ENCODE measurements around the gene TRERF1. TPM values are rescaled to one million over a fixed set of nuclear protein-coding genes. Genes with fewer than 3 reads are reported as not detected.

TRERF1 gene
- total RNA-seq, 6 donors from 2014 or later = 2.0 to 7.3 (median 5.4) TPM

DNA sequence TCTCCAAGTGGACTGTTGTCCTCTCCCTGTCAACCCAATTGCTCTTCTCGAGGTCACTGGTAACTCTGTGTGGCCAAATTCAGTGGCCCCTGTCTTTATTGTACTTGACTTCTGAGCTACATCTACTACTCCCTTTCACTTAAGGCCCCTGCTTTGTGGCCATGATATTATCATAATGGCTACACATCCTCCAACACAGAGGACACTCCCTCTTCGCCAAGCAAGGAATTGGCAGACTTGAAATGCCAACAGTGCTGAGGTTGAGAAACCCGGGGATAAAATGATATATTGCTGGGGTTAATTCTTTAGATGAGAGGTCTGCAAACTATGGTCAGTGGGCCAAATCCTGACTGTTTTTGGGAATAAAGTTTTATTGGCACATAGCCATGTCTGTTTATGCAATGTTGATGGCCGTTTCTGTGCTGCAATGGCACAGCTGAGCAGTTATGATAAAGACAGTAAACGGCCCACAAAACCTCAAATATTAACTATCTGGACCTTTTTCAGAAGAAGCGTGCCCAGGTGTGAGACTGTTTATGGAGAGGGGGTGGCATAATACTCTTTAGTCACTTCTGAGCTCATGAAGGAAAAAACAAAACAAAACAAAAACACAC, 222.1 kb downstream of the TRERF1 start:
- Histone ChIP-seq H3K4me3 (no peak overlapping the region), H3K27ac (no peak overlapping the region), H3K27me3 (no peaks in the 10 kb centered on the region), H3K9me3 (no peaks in the 10 kb centered on the region), H3K4me1 (peaks cover 0 to 6% (median 0%) of the 10 kb centered on the region in 4 donors), H3K36me3 (peaks cover 0 to 9% (median 2%) of the 10 kb centered on the region in 4 donors)
- ATAC-seq (ENCODE audit: low FRiP score in 2 of 2) (no peak), DNase-seq (no peak)
- WGBS, 2 donors = 63 to 69% methylated on average over 6 of the region's 6 CpGs
- no peak for TF ChIP-seq POLR2A (IDR thresholded peaks at IDR 0.05)
- TF ChIP-seq, protein P1, sequence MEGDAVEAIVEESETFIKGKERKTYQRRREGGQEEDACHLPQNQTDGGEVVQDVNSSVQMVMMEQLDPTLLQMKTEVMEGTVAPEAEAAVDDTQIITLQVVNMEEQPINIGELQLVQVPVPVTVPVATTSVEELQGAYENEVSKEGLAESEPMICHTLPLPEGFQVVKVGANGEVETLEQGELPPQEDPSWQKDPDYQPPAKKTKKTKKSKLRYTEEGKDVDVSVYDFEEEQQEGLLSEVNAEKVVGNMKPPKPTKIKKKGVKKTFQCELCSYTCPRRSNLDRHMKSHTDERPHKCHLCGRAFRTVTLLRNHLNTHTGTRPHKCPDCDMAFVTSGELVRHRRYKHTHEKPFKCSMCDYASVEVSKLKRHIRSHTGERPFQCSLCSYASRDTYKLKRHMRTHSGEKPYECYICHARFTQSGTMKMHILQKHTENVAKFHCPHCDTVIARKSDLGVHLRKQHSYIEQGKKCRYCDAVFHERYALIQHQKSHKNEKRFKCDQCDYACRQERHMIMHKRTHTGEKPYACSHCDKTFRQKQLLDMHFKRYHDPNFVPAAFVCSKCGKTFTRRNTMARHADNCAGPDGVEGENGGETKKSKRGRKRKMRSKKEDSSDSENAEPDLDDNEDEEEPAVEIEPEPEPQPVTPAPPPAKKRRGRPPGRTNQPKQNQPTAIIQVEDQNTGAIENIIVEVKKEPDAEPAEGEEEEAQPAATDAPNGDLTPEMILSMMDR (IDR thresholded peaks at IDR 0.05) = no peak

DNA sequence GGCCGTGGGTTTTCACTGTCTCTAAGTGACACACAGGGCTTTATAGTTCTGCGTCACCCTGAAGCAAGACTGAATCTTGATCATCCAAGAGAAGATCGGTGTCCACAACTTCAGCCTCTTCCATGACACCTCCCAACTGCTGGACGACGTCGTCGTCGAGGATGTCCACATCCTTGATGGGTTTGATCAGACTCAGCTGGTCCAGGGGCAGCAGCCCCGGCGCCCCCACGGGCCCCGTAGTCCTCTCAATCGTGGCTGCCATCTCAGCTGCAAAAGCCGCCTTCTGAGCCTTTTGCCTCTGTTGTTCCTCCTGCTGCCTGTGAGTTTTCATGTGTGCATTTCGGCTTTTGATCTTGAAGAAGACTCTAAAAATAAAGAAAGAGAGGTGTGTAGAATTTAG, 223.4 kb downstream of the TRERF1 start:
- ATAC-seq (ENCODE audit: low FRiP score in 2 of 2) = no peak
- peak in 1 of 2 donors; percentile 72 for DNase-seq

DNA sequence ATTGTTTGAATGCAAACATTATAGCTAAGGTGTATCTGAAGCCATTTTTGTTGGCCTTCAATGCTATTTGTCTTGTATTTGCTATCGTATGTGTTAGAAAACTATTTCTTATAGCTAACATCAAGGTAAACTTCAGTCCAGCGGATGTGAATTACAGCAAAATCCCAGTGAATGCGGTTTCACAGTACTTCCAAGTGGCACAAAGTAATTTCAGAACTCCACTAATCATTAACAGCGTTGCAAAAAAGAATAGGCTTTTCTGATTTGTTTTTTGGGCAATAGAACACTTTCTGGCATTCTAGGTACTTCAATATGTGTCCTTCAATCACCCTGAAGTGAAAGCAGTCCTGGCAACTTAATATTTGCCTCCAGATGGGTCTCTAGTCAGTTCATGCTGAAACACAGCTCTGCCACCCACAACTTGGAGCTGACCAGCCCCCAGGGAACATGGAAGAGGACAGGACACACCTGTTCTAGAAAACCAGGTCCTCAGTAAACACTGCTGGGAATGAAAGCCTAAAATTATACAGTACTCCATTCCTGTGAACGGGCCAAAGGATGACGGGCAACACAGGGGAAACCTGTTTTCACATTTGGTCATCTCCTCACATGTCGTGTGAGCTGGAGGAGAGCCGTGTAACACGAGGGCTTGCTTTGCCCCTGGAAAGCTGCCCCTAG, 224.4 kb downstream of the TRERF1 start:
- TF ChIP-seq EP300 (IDR thresholded peaks at IDR 0.05) = peak in 1 of 4 donors; percentile 47
- TF ChIP-seq, protein P1 (IDR thresholded peaks at IDR 0.05) = no peak
- peak in 1 of 2 donors; percentile 6 for TF ChIP-seq POLR2AphosphoS5 (IDR thresholded peaks at IDR 0.05)
- peaks cover 0 to 9% (median 2%) of the 10 kb centered on the region in 4 donors for H3K36me3 ChIP-seq
- H3K27me3 ChIP-seq = no peaks in the 10 kb centered on the region
- H3K4me1 ChIP-seq = peaks cover 0 to 6% (median 0%) of the 10 kb centered on the region in 4 donors
- DNase-seq (peak in 1 of 2 donors; percentile 46), ATAC-seq (ENCODE audit: low FRiP score in 2 of 2) (peak; percentile 14 to 80)
- H3K4me3 ChIP-seq = no peak overlapping the region
- 74 to 76% methylated on average over 9 of the region's 9 CpGs for WGBS, 2 donors
- H3K9me3 ChIP-seq = no peaks in the 10 kb centered on the region
- peak overlapping the region in 3 of 4 donors; percentile 2 to 56 (median 3) for H3K27ac ChIP-seq

More for the DNA sequence above, 223.4 kb downstream of the TRERF1 start:
- H3K9me3 ChIP-seq = no peaks in the 10 kb centered on the region
- 89 to 91% methylated on average over 15 of the region's 15 CpGs for WGBS, 2 donors
- H3K36me3 ChIP-seq = peaks cover 0 to 9% (median 2%) of the 10 kb centered on the region in 4 donors
- H3K4me3 ChIP-seq = no peak overlapping the region
- H3K27me3 ChIP-seq = no peaks in the 10 kb centered on the region
- H3K27ac ChIP-seq = no peak overlapping the region
- H3K4me1 ChIP-seq = peaks cover 0 to 6% (median 0%) of the 10 kb centered on the region in 4 donors
- TF ChIP-seq POLR2AphosphoS5 (IDR thresholded peaks at IDR 0.05) (no peak), POLR2A (IDR thresholded peaks at IDR 0.05) (no peak), EP300 (IDR thresholded peaks at IDR 0.05) (no peak)
- TF ChIP-seq, protein P1 (IDR thresholded peaks at IDR 0.05) = no peak

DNA sequence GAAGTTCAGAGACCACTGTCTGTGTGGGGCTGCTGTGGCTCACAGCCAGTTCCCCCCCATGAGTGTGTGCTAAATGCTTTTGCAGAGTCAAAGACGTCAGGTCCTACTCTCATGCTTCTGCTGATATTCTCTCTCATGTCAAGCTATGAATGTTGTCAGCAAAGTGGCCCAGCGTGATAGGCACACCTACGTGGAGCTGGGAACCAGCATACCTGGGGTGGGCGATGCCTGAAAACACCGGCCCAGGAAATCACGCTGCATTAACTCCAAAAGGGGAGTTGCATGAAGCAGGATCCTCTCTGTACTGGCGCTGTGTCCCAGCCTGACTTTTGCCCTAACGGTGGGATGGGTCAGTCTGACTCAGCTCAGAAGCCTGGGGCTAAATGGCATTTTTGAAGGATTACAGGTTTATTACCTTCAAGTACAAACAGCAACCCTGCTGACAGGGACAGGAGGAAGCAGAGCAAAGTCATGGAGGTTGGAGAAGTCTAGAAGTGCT, 225.0 kb downstream of the TRERF1 start:
- peaks cover 0 to 5% (median 2%) of the 10 kb centered on the region in 4 donors for H3K36me3 ChIP-seq
- H3K4me3 ChIP-seq = no peak overlapping the region
- H3K27me3 ChIP-seq = no peaks in the 10 kb centered on the region
- peak; percentile 12 to 52 for ATAC-seq (ENCODE audit: low FRiP score in 2 of 2)
- no peaks in the 10 kb centered on the region for H3K9me3 ChIP-seq
- H3K4me1 ChIP-seq = peaks cover 0 to 6% (median 0%) of the 10 kb centered on the region in 4 donors
- DNase-seq = no peak
- no peak for TF ChIP-seq POLR2AphosphoS5 (IDR thresholded peaks at IDR 0.05)
- no peak for TF ChIP-seq EP300 (IDR thresholded peaks at IDR 0.05)
- TF ChIP-seq, protein P1 (IDR thresholded peaks at IDR 0.05) = no peak
- TF ChIP-seq POLR2A (IDR thresholded peaks at IDR 0.05) = no peak
- peak overlapping the region in 3 of 4 donors; percentile 2 to 56 (median 3) for H3K27ac ChIP-seq
- WGBS, 2 donors = 72 to 80% methylated on average over 6 to 8 of the region's 8 CpGs

All from upper lobe of left lung (tissue), 6 donors.